Fibroblast of the aortic adventitia (primary cell): ENCODE measurements around the gene TTC39C. TPM values are rescaled to one million over a fixed set of nuclear protein-coding genes. Genes with fewer than 3 reads are reported as not detected.
A peak's percentile ranks its signal among the peaks of the same experiment; 100 is the strongest.
"Not testable (repeated sequence)": the region's sequence is repeated elsewhere in the genome, so short reads cannot be mapped to it uniquely, and the experiment has no call there.

ENCODE experiments used
- DNase-seq: peaks from one replicate; pipeline ENCODE4 v3.0.0-alpha.2; 2010; ENCODE audit warnings: low read depth
- H3K4me3 ChIP-seq: 2 replicates; pipeline ENCODE4 v1.5.1; 2011; ENCODE audit warnings: low read depth, mild to moderate bottlenecking, control low read depth, low read length, moderate library complexity
- CTCF ChIP-seq: IDR thresholded peaks from 2 replicates; pipeline ENCODE4 v1.5.1; 2011; ENCODE audit warnings: mild to moderate bottlenecking, low read length, control low read depth, inconsistent platforms; ENCODE audit not compliant: insufficient read depth
- total RNA-seq: library from RNA; depleted of rRNA; stranded (reverse); fragments of >200 nt; gene quantifications from 2 replicates; pipeline ENCODE4 v1.2.3, GENCODE V29; 2012; ENCODE audit warnings: low replicate concordance

Gene TTC39C
- total RNA-seq, 1 donor, result 51.8 TPM

GRCh38 chr18:24057804-24058203 is 43.2 kb downstream of the TTC39C start:
- no peak overlapping the region for H3K4me3 ChIP-seq
- no peak for DNase-seq
- no peak for TF ChIP-seq CTCF

GRCh38 chr18:24059385-24059784 is 44.8 kb downstream of the TTC39C start:
- not testable (repeated sequence) for DNase-seq, H3K4me3 ChIP-seq

GRCh38 chr18:24060644-24061043 is 46.1 kb downstream of the TTC39C start:
- H3K4me3 ChIP-seq, result no peak overlapping the region
- no peak for TF ChIP-seq CTCF
- DNase-seq, result peak; percentile 64

GRCh38 chr18:24063121-24063731 is 48.7 kb downstream of the TTC39C start:
- peak; percentile 47 for DNase-seq
- H3K4me3 ChIP-seq, result no peak overlapping the region
- TF ChIP-seq CTCF, result no peak

GRCh38 chr18:24064391-24065100 is 50.0 kb downstream of the TTC39C start:
- no peak overlapping the region for H3K4me3 ChIP-seq
- DNase-seq, result no peak
- TF ChIP-seq CTCF, result no peak

GRCh38 chr18:24065906-24066305 is 51.4 kb downstream of the TTC39C start:
- DNase-seq, result no peak
- TF ChIP-seq CTCF, result no peak

GRCh38 chr18:24068945-24069693 is 54.6 kb downstream of the TTC39C start:
- DNase-seq, result no peak
- no peak for TF ChIP-seq CTCF
- no peak overlapping the region for H3K4me3 ChIP-seq

More at GRCh38 chr18:24065906-24066305, 51.4 kb downstream of the TTC39C start:
- no peak overlapping the region for H3K4me3 ChIP-seq
